ENCODE data around the gene UBL7. TPM values are rescaled to one million over a fixed set of nuclear protein-coding genes. Genes with fewer than 3 reads are reported as not detected.

Gene UBL7
- polyA plus RNA-seq, 1 donor from 2014 or later = 70.7 TPM

DNA sequence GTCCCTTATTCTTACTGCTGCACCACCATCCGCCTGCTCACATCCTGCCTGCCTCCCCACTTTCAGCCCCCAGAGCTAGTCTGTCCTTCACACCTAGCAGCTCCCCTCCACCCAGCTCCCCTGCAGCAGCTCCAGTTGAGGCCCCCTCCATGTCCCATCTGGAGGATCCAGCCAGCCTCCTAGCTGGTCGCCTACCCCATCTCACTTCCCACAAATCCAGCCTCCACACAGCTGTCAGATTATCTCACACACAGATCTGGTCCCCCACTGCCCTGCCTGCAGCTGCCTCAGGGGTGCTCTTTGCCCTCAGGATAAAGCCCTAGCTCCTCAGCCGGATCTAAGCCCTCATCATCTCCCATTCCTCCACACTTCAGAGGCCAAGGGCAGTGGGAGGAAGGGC is 18.4 kb downstream of the UBL7 start:
- H3K9ac ChIP-seq (ENCODE audit: low read length) = no peak overlapping the region
- H4K20me1 ChIP-seq (ENCODE audit: insufficient read depth) = no peaks in the 10 kb centered on the region
- no peaks in the 10 kb centered on the region for H3K79me2 ChIP-seq (replicated peaks; ENCODE audit: insufficient read depth, low read length)
- no peaks in the 10 kb centered on the region for H3K27me3 ChIP-seq (ENCODE audit: insufficient read depth, low read depth, low read length)
- no peak overlapping the region for H3K4me2 ChIP-seq (ENCODE audit: low read length)
- no peak overlapping the region for H3K4me3 ChIP-seq (ENCODE audit: low read length)
- H2AFZ ChIP-seq (ENCODE audit: low read depth, low read length) = no peak overlapping the region
- H3K9me3 ChIP-seq (ENCODE audit: low read length) = no peaks in the 10 kb centered on the region
- TF ChIP-seq, protein P1, sequence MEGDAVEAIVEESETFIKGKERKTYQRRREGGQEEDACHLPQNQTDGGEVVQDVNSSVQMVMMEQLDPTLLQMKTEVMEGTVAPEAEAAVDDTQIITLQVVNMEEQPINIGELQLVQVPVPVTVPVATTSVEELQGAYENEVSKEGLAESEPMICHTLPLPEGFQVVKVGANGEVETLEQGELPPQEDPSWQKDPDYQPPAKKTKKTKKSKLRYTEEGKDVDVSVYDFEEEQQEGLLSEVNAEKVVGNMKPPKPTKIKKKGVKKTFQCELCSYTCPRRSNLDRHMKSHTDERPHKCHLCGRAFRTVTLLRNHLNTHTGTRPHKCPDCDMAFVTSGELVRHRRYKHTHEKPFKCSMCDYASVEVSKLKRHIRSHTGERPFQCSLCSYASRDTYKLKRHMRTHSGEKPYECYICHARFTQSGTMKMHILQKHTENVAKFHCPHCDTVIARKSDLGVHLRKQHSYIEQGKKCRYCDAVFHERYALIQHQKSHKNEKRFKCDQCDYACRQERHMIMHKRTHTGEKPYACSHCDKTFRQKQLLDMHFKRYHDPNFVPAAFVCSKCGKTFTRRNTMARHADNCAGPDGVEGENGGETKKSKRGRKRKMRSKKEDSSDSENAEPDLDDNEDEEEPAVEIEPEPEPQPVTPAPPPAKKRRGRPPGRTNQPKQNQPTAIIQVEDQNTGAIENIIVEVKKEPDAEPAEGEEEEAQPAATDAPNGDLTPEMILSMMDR (IDR thresholded peaks at IDR 0.05; ENCODE audit: poor library complexity, severe bottlenecking) = no peak
- TF ChIP-seq, protein P2, sequence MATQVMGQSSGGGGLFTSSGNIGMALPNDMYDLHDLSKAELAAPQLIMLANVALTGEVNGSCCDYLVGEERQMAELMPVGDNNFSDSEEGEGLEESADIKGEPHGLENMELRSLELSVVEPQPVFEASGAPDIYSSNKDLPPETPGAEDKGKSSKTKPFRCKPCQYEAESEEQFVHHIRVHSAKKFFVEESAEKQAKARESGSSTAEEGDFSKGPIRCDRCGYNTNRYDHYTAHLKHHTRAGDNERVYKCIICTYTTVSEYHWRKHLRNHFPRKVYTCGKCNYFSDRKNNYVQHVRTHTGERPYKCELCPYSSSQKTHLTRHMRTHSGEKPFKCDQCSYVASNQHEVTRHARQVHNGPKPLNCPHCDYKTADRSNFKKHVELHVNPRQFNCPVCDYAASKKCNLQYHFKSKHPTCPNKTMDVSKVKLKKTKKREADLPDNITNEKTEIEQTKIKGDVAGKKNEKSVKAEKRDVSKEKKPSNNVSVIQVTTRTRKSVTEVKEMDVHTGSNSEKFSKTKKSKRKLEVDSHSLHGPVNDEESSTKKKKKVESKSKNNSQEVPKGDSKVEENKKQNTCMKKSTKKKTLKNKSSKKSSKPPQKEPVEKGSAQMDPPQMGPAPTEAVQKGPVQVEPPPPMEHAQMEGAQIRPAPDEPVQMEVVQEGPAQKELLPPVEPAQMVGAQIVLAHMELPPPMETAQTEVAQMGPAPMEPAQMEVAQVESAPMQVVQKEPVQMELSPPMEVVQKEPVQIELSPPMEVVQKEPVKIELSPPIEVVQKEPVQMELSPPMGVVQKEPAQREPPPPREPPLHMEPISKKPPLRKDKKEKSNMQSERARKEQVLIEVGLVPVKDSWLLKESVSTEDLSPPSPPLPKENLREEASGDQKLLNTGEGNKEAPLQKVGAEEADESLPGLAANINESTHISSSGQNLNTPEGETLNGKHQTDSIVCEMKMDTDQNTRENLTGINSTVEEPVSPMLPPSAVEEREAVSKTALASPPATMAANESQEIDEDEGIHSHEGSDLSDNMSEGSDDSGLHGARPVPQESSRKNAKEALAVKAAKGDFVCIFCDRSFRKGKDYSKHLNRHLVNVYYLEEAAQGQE (IDR thresholded peaks at IDR 0.05; ENCODE audit: borderline replicate concordance) = no peak
- no peak for TF ChIP-seq EP300 (conservative IDR thresholded peaks at IDR 0.05; ENCODE audit: poor library complexity, severe bottlenecking)
- TF ChIP-seq MXI1 (conservative IDR thresholded peaks at IDR 0.05; ENCODE audit: poor library complexity, severe bottlenecking) = no peak
- no peak for TF ChIP-seq SMC3 (conservative IDR thresholded peaks at IDR 0.05; ENCODE audit: poor library complexity)
- H3K9me2 ChIP-seq (ENCODE audit: insufficient read depth, low read length) = no peaks in the 10 kb centered on the region
- no peaks in the 10 kb centered on the region for H3K36me3 ChIP-seq (ENCODE audit: insufficient read depth, low read length)
- H3F3A ChIP-seq (ENCODE audit: insufficient read depth, low read length, poor library complexity, severe bottlenecking) = no peaks in the 10 kb centered on the region
- no peak overlapping the region for H3K27ac ChIP-seq (ENCODE audit: low read length)

DNA sequence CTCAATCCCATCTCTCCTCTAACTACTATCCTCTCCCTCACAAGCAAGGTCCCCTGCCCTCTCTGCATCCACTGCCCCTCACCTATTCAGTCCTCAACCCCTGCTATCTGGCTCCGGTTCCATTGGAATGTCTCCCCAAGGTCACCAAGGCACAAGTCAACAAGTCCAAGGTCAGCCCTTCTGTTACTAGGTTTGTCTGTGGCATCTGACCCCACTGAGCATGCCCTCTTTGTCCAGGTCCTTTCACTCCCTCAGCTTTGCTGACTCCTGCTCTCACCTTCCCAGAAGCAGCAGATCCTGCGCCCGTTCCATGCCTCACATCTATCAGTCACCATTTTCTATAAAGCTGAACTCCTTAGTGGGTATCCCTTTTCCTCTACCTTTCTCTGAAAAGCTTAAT is 18.9 kb downstream of the UBL7 start:
- Histone ChIP-seq H3K4me2 (ENCODE audit: low read length) (no peak overlapping the region), H3K9me2 (ENCODE audit: insufficient read depth, low read length) (no peaks in the 10 kb centered on the region), H3K27me3 (ENCODE audit: insufficient read depth, low read depth, low read length) (no peaks in the 10 kb centered on the region), H3K4me3 (ENCODE audit: low read length) (no peak overlapping the region), H3K36me3 (ENCODE audit: insufficient read depth, low read length) (no peaks in the 10 kb centered on the region), H3K9ac (ENCODE audit: low read length) (no peak overlapping the region), H3K9me3 (ENCODE audit: low read length) (no peaks in the 10 kb centered on the region), H3F3A (ENCODE audit: insufficient read depth, low read length, poor library complexity, severe bottlenecking) (no peaks in the 10 kb centered on the region), H4K20me1 (ENCODE audit: insufficient read depth) (no peaks in the 10 kb centered on the region), H2AFZ (ENCODE audit: low read depth, low read length) (no peak overlapping the region), H3K27ac (ENCODE audit: low read length) (no peak overlapping the region), H3K79me2 (replicated peaks; ENCODE audit: insufficient read depth, low read length) (no peaks in the 10 kb centered on the region)
- TF ChIP-seq SMC3 (conservative IDR thresholded peaks at IDR 0.05; ENCODE audit: poor library complexity) (no peak), EZH2 (IDR thresholded peaks at IDR 0.05; ENCODE audit: borderline replicate concordance, insufficient read depth, low read length, poor library complexity, severe bottlenecking) (no peak), EP300 (conservative IDR thresholded peaks at IDR 0.05; ENCODE audit: poor library complexity, severe bottlenecking) (no peak), MXI1 (conservative IDR thresholded peaks at IDR 0.05; ENCODE audit: poor library complexity, severe bottlenecking) (no peak), POLR2AphosphoS5 (IDR thresholded peaks at IDR 0.05) (no peak), RAD21 (conservative IDR thresholded peaks at IDR 0.05) (no peak), TAF1 (IDR thresholded peaks at IDR 0.05; ENCODE audit: low read depth) (no peak)
- TF ChIP-seq, protein P2 (IDR thresholded peaks at IDR 0.05; ENCODE audit: borderline replicate concordance) = no peak
- TF ChIP-seq, protein P1 (IDR thresholded peaks at IDR 0.05; ENCODE audit: poor library complexity, severe bottlenecking) = no peak

Measured in neural cell (in vitro differentiated cells).